ENCODE data around the gene UBTD2. TPM values are rescaled to one million over a fixed set of nuclear protein-coding genes. Genes with fewer than 3 reads are reported as not detected.

UBTD2 gene
- total and polyA plus RNA-seq, 9 of the 15 experiments (the other 6 are each of a cell fraction or from before 2014, with no cell fraction given), result 0.01 to 0.46 (median 0.15) TPM; not detected in 1

DNA sequence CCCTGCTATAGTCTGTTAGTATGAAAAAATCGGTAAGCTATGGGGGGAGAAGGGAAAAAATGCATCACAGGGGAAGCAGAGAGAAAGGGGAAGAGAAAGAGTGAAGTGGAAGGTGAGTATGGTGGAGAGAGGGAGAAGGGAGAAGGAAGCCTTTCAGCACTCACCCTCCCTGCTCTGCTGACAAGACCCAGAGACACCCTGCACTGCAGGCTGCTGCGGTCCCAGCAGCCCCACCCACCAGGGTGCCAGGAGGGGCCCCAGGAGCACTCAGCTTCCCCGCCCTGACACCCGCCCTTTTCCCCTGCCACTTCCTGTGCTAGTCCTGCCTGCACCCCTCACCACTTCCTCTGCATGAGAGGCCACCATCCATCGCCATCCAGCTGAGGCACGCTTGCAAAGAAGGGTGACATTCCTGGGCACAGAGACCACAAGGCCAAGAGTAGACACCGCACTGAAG lies 108.3 kb downstream of the UBTD2 start:
- H4K20me1 ChIP-seq (replicated peaks; ENCODE audit: control insufficient read depth, insufficient read depth, low read length), result no peaks in the 10 kb centered on the region
- FAIRE-seq (no peak), DNase-seq (ENCODE audit: extremely low read depth in 1 of 4, low spot score in 3 of 4) (peak in 2 of 4 experiments; percentile 39 to 43), ATAC-seq (no peak)
- no TSS peak for BruUV-seq (replicated peaks)
- H3K4me1 ChIP-seq (replicated peaks in 1 of 2; ENCODE audit: control insufficient read depth in 2 of 2, insufficient read depth in 2 of 2, low read length in 2 of 2), result peaks cover 6 to 25% of the 10 kb centered on the region in 2 experiments; a peak in 4 of 5 replicates
- in situ Hi-C loops (cut with MboI) (no loop called here), intact Hi-C loops (cut with micrococcal nuclease) (no loop called here)
- peak overlapping the region in 1 of 2 experiments; percentile 47; a peak in 1 of 4 replicates for H3K9ac ChIP-seq (ENCODE audit: insufficient read depth in 1 of 2, low read depth in 2 of 2, low read length in 2 of 2)
- H3K27ac ChIP-seq (ENCODE audit: extremely low read depth, low read depth, low read length), result no peak overlapping the region
- CTCF ChIA-PET (ENCODE audit: low intra/inter-chr PET ratio), result no interaction called here
- no peak overlapping the region for H2AFZ ChIP-seq (ENCODE audit: low read depth, low read length)
- TF ChIP-seq TEAD2 (tag; IDR thresholded peaks at IDR 0.05) (no peak), GABPA (tag; conservative IDR thresholded peaks at IDR 0.05; ENCODE audit: low read depth) (peak; percentile 39; the same call in 1 of the 2 replicates), MCM2 (IDR thresholded peaks at IDR 0.05; ENCODE audit: low read depth) (no peak), ZNF57 (CRISPR knock-in tag; IDR thresholded peaks at IDR 0.05) (no peak), MYBL2 (IDR thresholded peaks at IDR 0.05; ENCODE audit: low read depth) (no peak), MYBL2 (CRISPR knock-in tag; IDR thresholded peaks at IDR 0.05; ENCODE audit: borderline replicate concordance) (no peak), NEUROD1 (IDR thresholded peaks at IDR 0.05; ENCODE audit: borderline replicate concordance, low read depth, low read length, partially characterized antibody) (no peak), ZKSCAN3 (CRISPR knock-in tag; IDR thresholded peaks at IDR 0.05) (no peak)
- H3K36me3 ChIP-seq (ENCODE audit: control insufficient read depth, insufficient read depth, low read length), result no peaks in the 10 kb centered on the region
- H3K4me3 ChIP-seq, result no peak overlapping the region
- H3K4me2 ChIP-seq (ENCODE audit: insufficient read depth, low read length), result no peak overlapping the region
- peaks cover 0 to 7% of the 10 kb centered on the region in 2 experiments; a peak in 2 of 5 replicates for H3K27me3 ChIP-seq (ENCODE audit: control insufficient read depth in 2 of 2, insufficient read depth in 2 of 2, low read length in 2 of 2)
- H3K9me1 ChIP-seq (ENCODE audit: control insufficient read depth, insufficient read depth, low read length), result no peaks in the 10 kb centered on the region
- WGBS (ENCODE audit: insufficient coverage, low coverage, missing lambda C conversion rate), result 40% methylated on average over 4 of the region's 7 CpGs
- no peaks in the 10 kb centered on the region for H3K79me2 ChIP-seq (ENCODE audit: control insufficient read depth, insufficient read depth, low read length)
- no peaks in the 10 kb centered on the region for H3K9me3 ChIP-seq (replicated peaks; ENCODE audit: control insufficient read depth, insufficient read depth, low read depth, low read length)
- POLR2A ChIA-PET, result interaction anchor here (1.1 to 1.5 kb wide), 2 partner anchors 13 to 52 kb away, joined by 3 to 4 read pairs; no protein-coding TSS in a partner anchor
